ENCODE results near the gene TK1.

DNA sequence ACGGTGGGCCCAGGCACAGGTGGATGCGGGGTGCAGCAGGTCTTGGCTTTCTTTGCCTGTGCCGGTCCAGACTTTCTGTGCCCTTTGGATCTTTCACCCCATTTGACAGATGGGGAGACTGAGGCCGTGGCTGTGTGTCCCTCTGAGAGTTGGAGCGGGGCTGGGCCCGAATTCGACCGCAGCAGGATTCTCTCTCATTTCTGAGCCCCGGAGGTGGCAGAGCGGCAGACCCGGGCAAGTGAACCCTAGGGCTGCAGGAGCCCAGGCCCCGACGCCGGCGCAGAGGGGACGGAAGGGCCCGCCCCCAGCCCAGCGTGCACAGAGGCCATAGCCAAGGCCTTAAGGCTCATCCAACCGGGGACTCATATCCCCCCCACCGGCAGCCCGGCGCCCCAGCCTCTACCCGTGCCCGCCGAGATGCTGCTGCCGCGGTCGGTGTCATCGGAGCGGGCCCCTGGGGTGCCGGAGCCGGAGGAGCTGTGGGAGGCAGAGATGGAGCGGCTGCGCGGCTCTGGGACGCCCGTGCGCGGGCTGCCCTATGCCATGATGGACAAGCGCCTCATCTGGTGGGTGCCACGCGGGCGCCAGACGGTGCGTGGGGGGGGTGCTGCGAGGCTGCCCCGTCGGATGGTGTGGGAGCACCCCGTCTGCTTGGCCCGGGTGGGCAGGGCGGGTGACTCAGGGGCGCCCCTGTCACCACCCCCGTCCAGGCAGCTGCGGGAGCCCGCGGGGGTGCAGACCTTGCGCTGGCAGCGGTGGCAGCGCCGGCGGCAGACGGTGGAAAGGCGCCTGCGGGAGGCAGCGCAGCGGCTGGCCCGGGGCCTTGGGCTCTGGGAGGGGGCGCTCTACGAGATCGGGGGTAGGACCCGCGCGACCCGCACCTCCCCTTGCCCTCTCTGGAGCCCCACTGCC is 55.4 kb downstream of the TK1 start:
- TF ChIP-seq, protein P1, sequence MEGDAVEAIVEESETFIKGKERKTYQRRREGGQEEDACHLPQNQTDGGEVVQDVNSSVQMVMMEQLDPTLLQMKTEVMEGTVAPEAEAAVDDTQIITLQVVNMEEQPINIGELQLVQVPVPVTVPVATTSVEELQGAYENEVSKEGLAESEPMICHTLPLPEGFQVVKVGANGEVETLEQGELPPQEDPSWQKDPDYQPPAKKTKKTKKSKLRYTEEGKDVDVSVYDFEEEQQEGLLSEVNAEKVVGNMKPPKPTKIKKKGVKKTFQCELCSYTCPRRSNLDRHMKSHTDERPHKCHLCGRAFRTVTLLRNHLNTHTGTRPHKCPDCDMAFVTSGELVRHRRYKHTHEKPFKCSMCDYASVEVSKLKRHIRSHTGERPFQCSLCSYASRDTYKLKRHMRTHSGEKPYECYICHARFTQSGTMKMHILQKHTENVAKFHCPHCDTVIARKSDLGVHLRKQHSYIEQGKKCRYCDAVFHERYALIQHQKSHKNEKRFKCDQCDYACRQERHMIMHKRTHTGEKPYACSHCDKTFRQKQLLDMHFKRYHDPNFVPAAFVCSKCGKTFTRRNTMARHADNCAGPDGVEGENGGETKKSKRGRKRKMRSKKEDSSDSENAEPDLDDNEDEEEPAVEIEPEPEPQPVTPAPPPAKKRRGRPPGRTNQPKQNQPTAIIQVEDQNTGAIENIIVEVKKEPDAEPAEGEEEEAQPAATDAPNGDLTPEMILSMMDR (IDR thresholded peaks at IDR 0.05), result no peak
- no peak for TF ChIP-seq POLR2A (IDR thresholded peaks at IDR 0.05)
